Liver (tissue), 9 donors: ENCODE results near the gene GBGT1. TPM values are rescaled to one million over a fixed set of nuclear protein-coding genes. Genes with fewer than 3 reads are reported as not detected.

Experiments
- DNase-seq: peaks from one replicate; pipeline ENCODE4 v3.0.0-alpha.2; 2017; ENCODE audit warnings: low spot score
- H3K27ac ChIP-seq, 2 donors: one replicate each; pipeline ENCODE4 v1.7.0; 2013; ENCODE audit warnings: inconsistent platforms in 2 of 2, low read length in 2 of 2, control low read depth in 1 of 2, low read depth in 1 of 2, mild to moderate bottlenecking in 1 of 2
- H3K27me3 ChIP-seq, 4 donors: one replicate each; pipeline versions ENCODE4 v1.6.1 to v1.7.0; 2013; ENCODE audit warnings: low read length in 3 of 4, inconsistent platforms in 1 of 4, mild to moderate bottlenecking in 1 of 4, moderate library complexity in 1 of 4; ENCODE audit not compliant: control insufficient read depth in 4 of 4, insufficient read depth in 4 of 4
- H3K36me3 ChIP-seq, 4 donors: one replicate each; pipeline versions ENCODE4 v1.6.1 to v1.7.0; 2013; ENCODE audit warnings: low read length in 3 of 4, mild to moderate bottlenecking in 3 of 4, low read depth in 1 of 4, moderate library complexity in 1 of 4; ENCODE audit not compliant: control insufficient read depth in 4 of 4, insufficient read depth in 3 of 4
- H3K4me1 ChIP-seq, 4 donors: one replicate each; pipeline versions ENCODE4 v1.6.1 to v1.7.0; 2013; ENCODE audit warnings: low read length in 3 of 4, mild to moderate bottlenecking in 3 of 4, moderate library complexity in 1 of 4; ENCODE audit not compliant: control insufficient read depth in 4 of 4, insufficient read depth in 4 of 4
- H3K4me3 ChIP-seq, 3 donors: one replicate each; pipeline versions ENCODE4 v1.6.1 to v1.7.0; 2013; ENCODE audit warnings: low read length in 3 of 3, control low read depth in 1 of 3, low read depth in 1 of 3, mild to moderate bottlenecking in 1 of 3
- H3K9ac ChIP-seq, 2 donors: one replicate each; pipeline ENCODE4 v1.7.0; 2013; ENCODE audit warnings: low read length in 2 of 2, mild to moderate bottlenecking in 2 of 2, moderate library complexity in 2 of 2, control low read depth in 1 of 2, low read depth in 1 of 2
- H3K9me3 ChIP-seq, 4 donors: one replicate each; pipeline versions ENCODE4 v1.6.1 to v1.7.0; 2013; ENCODE audit warnings: low read length in 3 of 4; ENCODE audit not compliant: control insufficient read depth in 4 of 4
- EGR1 ChIP-seq, 2 donors: IDR thresholded peaks; 2 replicates each; pipeline ENCODE4 v1.6.1; 2016 to 2018; ENCODE audit warnings: antibody characterized with exemption in 2 of 2, low read depth in 2 of 2
- NR2F2 ChIP-seq: IDR thresholded peaks from 2 replicates; pipeline ENCODE4 v1.6.1; 2016; ENCODE audit warnings: antibody characterized with exemption
- RAD21 ChIP-seq, 2 donors: IDR thresholded peaks; 2 replicates each; pipeline ENCODE4 v1.6.1; 2016; ENCODE audit warnings: antibody characterized with exemption in 2 of 2, mild to moderate bottlenecking in 2 of 2
- SP1 ChIP-seq: IDR thresholded peaks from 2 replicates; pipeline ENCODE4 v1.6.1; 2018; ENCODE audit warnings: antibody characterized with exemption, mild to moderate bottlenecking
- TAF1 ChIP-seq: conservative IDR thresholded peaks from 2 replicates; pipeline ENCODE4 v1.6.1; 2016; ENCODE audit warnings: antibody characterized with exemption, mild to moderate bottlenecking
- WGBS: extraction: QIAGEN DNeasy Blood & Tissue Kit; methylation state at CpG from one replicate; pipeline ENCODE4 v1.1.7; 2013; 5-methylcytosine and 5-hydroxymethylcytosine counted together
- polyA plus RNA-seq, 2 donors: library from polyadenylated mRNA; stranded (reverse) in 1 of 2; unstranded in 1 of 2; fragments of 200-250 nt in 1 of 2; fragments of >200 nt in 1 of 2; fragmentation: Nextera tagmentation in 1 of 2; extraction: Ambion mirVana in 1 of 2; gene quantifications; one replicate each; pipeline versions ENCODE4 v1.2.1 to v1.2.3, GENCODE V29; 2013 to 2015
- total RNA-seq, 2 donors: library from RNA; depleted of rRNA; stranded (reverse); fragments of >200 nt; gene quantifications; one replicate each; pipeline ENCODE4 v1.2.3, GENCODE V29; 2014
- TF ChIP-seq, protein P1 (sequence below): IDR thresholded peaks from 2 replicates; pipeline ENCODE4 v1.6.1; 2016; ENCODE audit warnings: antibody characterized with exemption
- TF ChIP-seq, protein P2 (sequence below): IDR thresholded peaks from 2 replicates; pipeline ENCODE4 v1.6.1; 2016; ENCODE audit warnings: antibody characterized with exemption
- donor health status: healthy.
- donor health status: healthy.
- donor health status: healthy.
- donor health status: healthy.
- donor health status: healthy.

GBGT1 gene
- total and polyA plus RNA-seq, 4 donors, result 0.33 to 25.7 (median 2.3) TPM

DNA sequence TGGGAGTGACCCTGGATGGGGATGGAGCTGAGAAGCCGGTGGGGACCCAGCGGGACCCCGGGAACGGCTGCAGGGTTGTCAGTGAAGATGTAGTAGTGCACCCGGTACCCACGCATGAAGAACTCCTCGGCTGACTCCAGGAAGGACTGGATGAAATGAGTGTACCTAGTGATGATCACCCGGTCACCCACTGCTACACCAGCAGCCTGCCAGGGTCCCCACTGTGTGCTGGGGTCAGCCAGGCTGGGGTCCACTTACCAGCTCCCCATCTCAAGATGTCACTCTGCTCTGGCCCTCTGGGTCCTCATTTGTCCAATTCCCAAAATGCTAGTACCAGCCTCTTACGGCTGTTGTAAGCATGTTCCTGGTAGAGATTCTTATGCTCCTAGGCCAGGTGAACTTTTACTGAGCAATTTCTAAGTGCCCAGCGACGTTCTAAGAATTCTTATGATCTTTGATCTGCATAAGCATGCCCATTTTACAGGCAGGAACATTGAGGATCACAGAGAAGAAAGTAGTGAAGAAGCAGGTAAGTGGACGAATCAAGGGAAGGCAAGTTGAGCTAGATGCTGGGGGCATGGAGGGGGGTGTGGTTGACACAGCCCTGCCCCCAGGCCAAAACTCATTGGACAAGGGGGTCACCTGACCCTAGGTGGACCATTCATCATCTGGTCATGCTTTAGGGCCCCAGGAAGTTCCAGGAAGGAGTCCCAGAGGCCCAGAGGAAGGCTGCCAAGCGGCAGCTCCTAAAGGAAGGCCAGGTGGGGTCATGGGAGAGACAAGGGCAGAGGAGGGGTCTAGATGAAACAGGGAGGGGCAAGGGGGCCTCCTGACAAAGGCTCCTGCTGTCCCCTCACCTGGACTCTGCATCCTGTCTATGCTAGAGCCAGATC lies 9.4 kb downstream of the GBGT1 start:
- TF ChIP-seq, protein P1, sequence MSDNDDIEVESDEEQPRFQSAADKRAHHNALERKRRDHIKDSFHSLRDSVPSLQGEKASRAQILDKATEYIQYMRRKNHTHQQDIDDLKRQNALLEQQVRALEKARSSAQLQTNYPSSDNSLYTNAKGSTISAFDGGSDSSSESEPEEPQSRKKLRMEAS, result no peak
- TF ChIP-seq EGR1 (IDR thresholded peaks at IDR 0.05; ENCODE audit: low read depth in 2 of 2) (no peak), TAF1 (no peak), SP1 (no peak)
- TF ChIP-seq, protein P2, sequence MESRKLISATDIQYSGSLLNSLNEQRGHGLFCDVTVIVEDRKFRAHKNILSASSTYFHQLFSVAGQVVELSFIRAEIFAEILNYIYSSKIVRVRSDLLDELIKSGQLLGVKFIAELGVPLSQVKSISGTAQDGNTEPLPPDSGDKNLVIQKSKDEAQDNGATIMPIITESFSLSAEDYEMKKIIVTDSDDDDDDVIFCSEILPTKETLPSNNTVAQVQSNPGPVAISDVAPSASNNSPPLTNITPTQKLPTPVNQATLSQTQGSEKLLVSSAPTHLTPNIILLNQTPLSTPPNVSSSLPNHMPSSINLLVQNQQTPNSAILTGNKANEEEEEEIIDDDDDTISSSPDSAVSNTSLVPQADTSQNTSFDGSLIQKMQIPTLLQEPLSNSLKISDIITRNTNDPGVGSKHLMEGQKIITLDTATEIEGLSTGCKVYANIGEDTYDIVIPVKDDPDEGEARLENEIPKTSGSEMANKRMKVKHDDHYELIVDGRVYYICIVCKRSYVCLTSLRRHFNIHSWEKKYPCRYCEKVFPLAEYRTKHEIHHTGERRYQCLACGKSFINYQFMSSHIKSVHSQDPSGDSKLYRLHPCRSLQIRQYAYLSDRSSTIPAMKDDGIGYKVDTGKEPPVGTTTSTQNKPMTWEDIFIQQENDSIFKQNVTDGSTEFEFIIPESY, result no peak
- DNase-seq, result no peak
- no peak overlapping the region for H3K4me3 ChIP-seq
- no peaks in the 10 kb centered on the region for H3K9me3 ChIP-seq
- H3K9ac ChIP-seq, result no peak overlapping the region
- no peaks in the 10 kb centered on the region for H3K36me3 ChIP-seq
- H3K27me3 ChIP-seq, result no peaks in the 10 kb centered on the region
- 89% methylated on average over 13 of the region's 13 CpGs for WGBS
- no peak overlapping the region for H3K27ac ChIP-seq
- H3K4me1 ChIP-seq, result no peaks in the 10 kb centered on the region

DNA sequence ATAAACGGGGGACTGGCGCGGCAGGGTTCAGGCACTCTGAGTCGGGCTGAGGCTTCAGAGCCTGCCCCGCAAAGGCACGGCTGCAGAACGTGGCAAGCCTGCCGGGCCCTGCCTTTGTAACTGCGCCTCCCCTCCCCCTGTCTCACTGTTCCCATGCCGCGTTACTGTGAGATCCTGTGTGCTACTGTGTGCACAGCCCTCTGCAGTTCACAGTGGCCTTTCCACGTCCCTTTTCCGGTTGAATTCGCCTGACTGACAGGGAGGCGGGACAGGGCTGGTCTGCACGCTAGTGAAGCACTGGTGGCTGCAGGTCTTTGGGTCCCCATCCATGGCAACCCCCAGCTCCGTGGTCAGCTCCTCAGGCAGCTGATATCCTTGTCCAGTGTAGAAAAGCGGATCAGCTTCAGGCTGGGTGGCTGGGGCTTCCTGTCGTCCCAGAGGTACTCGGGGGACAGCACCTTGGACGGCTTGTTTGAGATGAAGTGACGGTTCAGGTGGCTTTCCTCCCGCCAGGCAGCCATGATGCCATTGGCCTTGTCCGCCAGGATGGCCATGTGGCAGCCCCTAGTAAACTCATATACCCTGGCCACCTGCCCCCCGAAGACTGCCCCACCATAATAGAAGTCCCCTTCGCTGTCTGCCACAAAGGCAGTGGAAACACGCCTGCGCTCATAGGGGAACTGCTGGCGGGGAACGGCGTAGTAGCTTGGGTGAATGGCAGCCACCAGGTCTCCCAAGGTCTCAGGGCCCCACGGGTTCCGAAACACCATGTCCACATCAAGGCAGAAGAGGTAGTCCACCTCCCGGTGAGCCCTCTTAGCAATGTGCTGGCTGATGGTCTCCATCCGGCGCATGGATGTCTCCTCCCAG lies 10.3 kb downstream of the GBGT1 start:
- no peaks in the 10 kb centered on the region for H3K9me3 ChIP-seq
- H3K27ac ChIP-seq, result no peak overlapping the region
- H3K4me1 ChIP-seq, result peaks cover 0 to 4% (median 3%) of the 10 kb centered on the region in 4 donors
- no peaks in the 10 kb centered on the region for H3K36me3 ChIP-seq
- 77% methylated on average over 36 of the region's 36 CpGs for WGBS
- H3K9ac ChIP-seq, result no peak overlapping the region
- no peak for DNase-seq
- TF ChIP-seq NR2F2 (no peak), EGR1 (IDR thresholded peaks at IDR 0.05; ENCODE audit: low read depth in 2 of 2) (no peak), RAD21 (IDR thresholded peaks at IDR 0.05) (no peak)
- no peak overlapping the region for H3K4me3 ChIP-seq
- H3K27me3 ChIP-seq, result no peaks in the 10 kb centered on the region

DNA sequence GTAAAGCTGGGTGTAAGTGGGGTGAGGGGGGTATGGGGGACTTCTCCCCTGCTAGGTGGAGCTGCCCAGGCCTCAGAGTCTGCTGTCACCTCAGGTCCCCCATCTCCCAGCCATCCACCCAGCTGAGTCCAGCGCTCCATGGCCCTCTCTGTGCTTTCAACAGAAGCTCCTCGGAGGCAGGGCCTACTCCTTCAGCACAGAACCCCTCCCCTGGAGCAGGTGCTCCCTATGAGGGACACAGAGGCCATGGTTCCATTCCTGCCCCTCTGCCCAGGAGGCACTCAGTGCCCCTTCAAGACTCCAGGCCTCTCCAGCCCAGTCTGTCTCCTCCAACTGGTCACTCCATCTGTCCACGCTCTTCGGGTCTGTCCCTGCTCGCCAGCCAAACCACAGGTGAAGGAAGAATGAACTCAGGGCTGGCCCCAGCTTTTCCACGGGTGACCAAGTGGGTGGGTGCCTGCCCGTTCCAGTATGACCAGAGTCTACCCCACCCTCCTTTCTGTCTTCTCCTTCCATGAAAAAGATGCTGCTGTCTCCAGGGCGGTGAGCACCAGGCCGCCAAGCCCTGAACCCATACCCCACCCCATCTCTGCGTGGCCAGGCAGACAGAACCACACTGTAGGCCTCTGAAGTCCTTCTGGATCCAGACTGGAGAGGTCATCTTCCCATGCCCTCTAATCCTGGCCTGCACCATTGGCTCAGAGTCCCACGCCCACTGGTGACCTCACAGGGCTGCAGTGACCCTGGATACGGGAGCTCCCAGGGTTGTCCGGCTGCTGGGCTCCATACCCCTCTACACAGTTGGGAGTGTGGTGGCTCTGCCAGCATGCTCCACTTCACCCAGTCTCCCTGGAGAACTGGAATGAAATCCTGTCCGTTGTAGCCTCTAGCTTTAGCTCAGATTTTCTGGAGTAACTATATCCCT lies 11.9 kb downstream of the GBGT1 start:
- Histone ChIP-seq H3K27me3 (no peaks in the 10 kb centered on the region), H3K27ac (no peak overlapping the region), H3K4me1 (peaks cover 0 to 15% (median 8%) of the 10 kb centered on the region in 4 donors), H3K4me3 (no peak overlapping the region), H3K36me3 (no peaks in the 10 kb centered on the region), H3K9me3 (no peaks in the 10 kb centered on the region), H3K9ac (no peak overlapping the region)
- 86% methylated on average over 14 of the region's 14 CpGs for WGBS
- DNase-seq, result no peak
- no peak for TF ChIP-seq RAD21 (IDR thresholded peaks at IDR 0.05)
- TF ChIP-seq NR2F2, result peak; percentile 36
